Measurements from ENCODE around the gene ACTL10.
A peak's percentile ranks its signal among the peaks of the same experiment; 100 is the strongest.

Gene ACTL10

GRCh38 chr20:33702861-33703260 is 36.1 kb downstream of the ACTL10 start:
- no peaks in the 10 kb centered on the region for H3K4me1 ChIP-seq (ENCODE audit: control insufficient read depth, insufficient read depth, low read length)
- no peaks in the 10 kb centered on the region for H3K9me3 ChIP-seq (ENCODE audit: control insufficient read depth, insufficient read depth, low read depth, low read length)
- ChIA-PET CTCF (no interaction called here), POLR2A (no interaction called here)
- H3K36me3 ChIP-seq (ENCODE audit: control insufficient read depth in 2 of 2, insufficient read depth in 1 of 2, low read length in 2 of 2), result no peaks in the 10 kb centered on the region
- TF ChIP-seq ZNF549 (tag by site-specific recombination; IDR thresholded peaks at IDR 0.05) (no peak), GFI1B (tag by site-specific recombination; IDR thresholded peaks at IDR 0.05) (no peak), TSHZ1 (tag by site-specific recombination; IDR thresholded peaks at IDR 0.05; ENCODE audit: borderline replicate concordance) (no peak), HOXC10 (CRISPR knock-in tag; IDR thresholded peaks at IDR 0.05) (no peak), BCL6B (tag by site-specific recombination; IDR thresholded peaks at IDR 0.05) (0 out of 2 replicates have a peak, but pooled peaks have one; percentile 29), ATF2 (tag by site-specific recombination; IDR thresholded peaks at IDR 0.05; ENCODE audit: low read depth) (no peak)
- no peak overlapping the region for H3K4me3 ChIP-seq (ENCODE audit: low read depth, low read length)
- no peak overlapping the region for H3K27ac ChIP-seq (ENCODE audit: extremely low read depth, low read depth, low read length)

GRCh38 chr20:33703498-33704137 is 36.9 kb downstream of the ACTL10 start:
- Histone ChIP-seq H3K4me3 (ENCODE audit: low read depth, low read length) (no peak overlapping the region), H3K9me3 (ENCODE audit: control insufficient read depth, insufficient read depth, low read depth, low read length) (no peaks in the 10 kb centered on the region), H3K27ac (ENCODE audit: extremely low read depth, low read depth, low read length) (no peak overlapping the region), H3K4me1 (ENCODE audit: control insufficient read depth, insufficient read depth, low read length) (no peaks in the 10 kb centered on the region), H3K36me3 (ENCODE audit: control insufficient read depth in 2 of 2, insufficient read depth in 1 of 2, low read length in 2 of 2) (no peaks in the 10 kb centered on the region)
- ChIA-PET POLR2A (no interaction called here), CTCF (no interaction called here)
- TF ChIP-seq KLF1 (tag by site-specific recombination; IDR thresholded peaks at IDR 0.05) (no peak), ZNF133 (tag by site-specific recombination; IDR thresholded peaks at IDR 0.05) (no peak), ZNF169 (tag by site-specific recombination; IDR thresholded peaks at IDR 0.05) (no peak), ZNF155 (tag by site-specific recombination; IDR thresholded peaks at IDR 0.05) (no peak), ZNF221 (tag by site-specific recombination; IDR thresholded peaks at IDR 0.05; ENCODE audit: borderline replicate concordance) (no peak), ZBTB21 (tag by site-specific recombination; IDR thresholded peaks at IDR 0.05) (no peak), ZNF10 (tag by site-specific recombination; IDR thresholded peaks at IDR 0.05) (no peak), YY1 (tag by site-specific recombination; IDR thresholded peaks at IDR 0.05) (no peak), ZFP41 (tag by site-specific recombination; IDR thresholded peaks at IDR 0.05; ENCODE audit: borderline replicate concordance) (no peak), ZNF416 (tag by site-specific recombination; IDR thresholded peaks at IDR 0.05) (no peak)
